ENCODE results near the gene DNAJB4.

- TF ChIP-seq, protein P1, sequence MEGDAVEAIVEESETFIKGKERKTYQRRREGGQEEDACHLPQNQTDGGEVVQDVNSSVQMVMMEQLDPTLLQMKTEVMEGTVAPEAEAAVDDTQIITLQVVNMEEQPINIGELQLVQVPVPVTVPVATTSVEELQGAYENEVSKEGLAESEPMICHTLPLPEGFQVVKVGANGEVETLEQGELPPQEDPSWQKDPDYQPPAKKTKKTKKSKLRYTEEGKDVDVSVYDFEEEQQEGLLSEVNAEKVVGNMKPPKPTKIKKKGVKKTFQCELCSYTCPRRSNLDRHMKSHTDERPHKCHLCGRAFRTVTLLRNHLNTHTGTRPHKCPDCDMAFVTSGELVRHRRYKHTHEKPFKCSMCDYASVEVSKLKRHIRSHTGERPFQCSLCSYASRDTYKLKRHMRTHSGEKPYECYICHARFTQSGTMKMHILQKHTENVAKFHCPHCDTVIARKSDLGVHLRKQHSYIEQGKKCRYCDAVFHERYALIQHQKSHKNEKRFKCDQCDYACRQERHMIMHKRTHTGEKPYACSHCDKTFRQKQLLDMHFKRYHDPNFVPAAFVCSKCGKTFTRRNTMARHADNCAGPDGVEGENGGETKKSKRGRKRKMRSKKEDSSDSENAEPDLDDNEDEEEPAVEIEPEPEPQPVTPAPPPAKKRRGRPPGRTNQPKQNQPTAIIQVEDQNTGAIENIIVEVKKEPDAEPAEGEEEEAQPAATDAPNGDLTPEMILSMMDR (IDR thresholded peaks at IDR 0.05), result no peak
- no peak for TF ChIP-seq EZH2 (IDR thresholded peaks at IDR 0.05; ENCODE audit: borderline replicate concordance, insufficient read depth, low read depth, low read length, poor library complexity, severe bottlenecking)
Observed at GRCh38 chr1:77986810-77987209, 17.9 kb upstream of the DNAJB4 start.

Data from B cell (primary cell).